ENCODE measurements around the gene SPEM1. TPM values are rescaled to one million over a fixed set of nuclear protein-coding genes. Genes with fewer than 3 reads are reported as not detected.

SPEM1 gene
- total RNA-seq, 3 donors from 2014 or later, result not detected

DNA sequence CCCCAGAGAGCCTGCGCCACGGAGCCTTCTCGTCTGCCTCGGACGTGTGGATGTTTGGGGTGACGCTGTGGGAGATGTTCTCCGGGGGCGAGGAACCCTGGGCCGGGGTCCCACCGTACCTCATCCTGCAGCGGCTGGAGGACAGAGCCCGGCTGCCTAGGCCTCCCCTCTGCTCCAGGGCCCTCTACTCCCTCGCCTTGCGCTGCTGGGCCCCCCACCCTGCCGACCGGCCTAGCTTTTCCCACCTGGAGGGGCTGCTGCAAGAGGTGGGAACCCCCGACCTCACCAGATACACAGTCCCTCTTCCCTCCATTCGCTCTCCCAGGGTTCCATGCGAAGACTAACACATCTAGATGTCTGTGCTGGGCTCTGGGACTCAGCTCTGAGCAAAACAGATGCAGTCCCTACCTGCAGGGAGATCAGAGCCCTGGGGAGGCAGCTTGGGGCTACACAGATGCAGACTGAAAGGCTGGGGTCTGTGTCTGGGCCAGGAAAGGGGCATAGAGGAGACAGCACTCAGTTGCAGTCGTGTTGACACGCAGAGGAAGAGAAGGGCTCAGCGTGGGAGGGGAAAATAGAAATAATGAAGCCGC is 35.5 kb upstream of the SPEM1 start:
- no peaks in the 10 kb centered on the region for H3K27me3 ChIP-seq
- peaks cover 9% of the 10 kb centered on the region for H3K36me3 ChIP-seq
- peak overlapping the region; percentile 26 to 55 (median 47) for H3K4me3 ChIP-seq
- H3K27ac ChIP-seq, result peak overlapping the region; percentile 20
- intact Hi-C loops (cut with DNase I; ENCODE audit: low total_unique reads), result no loop called here
- no peak for DNase-seq (ENCODE audit: low spot score in 2 of 2)
- H3K9me3 ChIP-seq, result no peaks in the 10 kb centered on the region
- TF ChIP-seq, protein P1, sequence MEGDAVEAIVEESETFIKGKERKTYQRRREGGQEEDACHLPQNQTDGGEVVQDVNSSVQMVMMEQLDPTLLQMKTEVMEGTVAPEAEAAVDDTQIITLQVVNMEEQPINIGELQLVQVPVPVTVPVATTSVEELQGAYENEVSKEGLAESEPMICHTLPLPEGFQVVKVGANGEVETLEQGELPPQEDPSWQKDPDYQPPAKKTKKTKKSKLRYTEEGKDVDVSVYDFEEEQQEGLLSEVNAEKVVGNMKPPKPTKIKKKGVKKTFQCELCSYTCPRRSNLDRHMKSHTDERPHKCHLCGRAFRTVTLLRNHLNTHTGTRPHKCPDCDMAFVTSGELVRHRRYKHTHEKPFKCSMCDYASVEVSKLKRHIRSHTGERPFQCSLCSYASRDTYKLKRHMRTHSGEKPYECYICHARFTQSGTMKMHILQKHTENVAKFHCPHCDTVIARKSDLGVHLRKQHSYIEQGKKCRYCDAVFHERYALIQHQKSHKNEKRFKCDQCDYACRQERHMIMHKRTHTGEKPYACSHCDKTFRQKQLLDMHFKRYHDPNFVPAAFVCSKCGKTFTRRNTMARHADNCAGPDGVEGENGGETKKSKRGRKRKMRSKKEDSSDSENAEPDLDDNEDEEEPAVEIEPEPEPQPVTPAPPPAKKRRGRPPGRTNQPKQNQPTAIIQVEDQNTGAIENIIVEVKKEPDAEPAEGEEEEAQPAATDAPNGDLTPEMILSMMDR (IDR thresholded peaks at IDR 0.05), result no peak
- TF ChIP-seq POLR2AphosphoS5 (IDR thresholded peaks at IDR 0.05) (no peak), POLR2A (IDR thresholded peaks at IDR 0.05) (no peak)
- peaks cover 0 to 4% of the 10 kb centered on the region in 2 donors for H3K4me1 ChIP-seq

DNA sequence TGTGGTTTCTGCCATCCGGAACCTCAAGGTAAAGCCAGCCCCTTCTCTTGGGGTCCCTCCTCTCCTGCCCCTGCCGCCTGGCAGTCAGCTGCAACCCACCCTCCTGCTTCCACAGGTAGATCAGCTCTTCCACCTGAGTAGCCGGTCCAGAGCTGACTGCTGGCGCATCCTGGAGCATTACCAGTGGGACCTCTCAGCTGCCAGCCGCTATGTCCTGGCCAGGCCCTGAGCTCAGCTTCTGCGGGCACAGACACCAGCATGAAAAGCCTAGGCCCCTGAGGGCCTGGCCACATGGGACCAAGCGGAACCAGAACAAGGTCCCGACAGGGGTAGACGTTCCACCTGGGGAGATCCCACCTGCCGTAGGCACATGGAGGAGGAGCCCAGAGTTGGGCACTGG is 31.3 kb upstream of the SPEM1 start:
- Histone ChIP-seq H3K36me3 (peaks cover 9% of the 10 kb centered on the region), H3K4me3 (no peak overlapping the region), H3K27me3 (no peaks in the 10 kb centered on the region), H3K27ac (no peak overlapping the region), H3K4me1 (peaks cover 0 to 7% of the 10 kb centered on the region in 2 donors), H3K9me3 (no peaks in the 10 kb centered on the region)
- TF ChIP-seq POLR2AphosphoS5 (IDR thresholded peaks at IDR 0.05) (no peak), POLR2A (IDR thresholded peaks at IDR 0.05) (no peak)
- TF ChIP-seq, protein P1 (IDR thresholded peaks at IDR 0.05), result no peak
- intact Hi-C loops (cut with DNase I; ENCODE audit: low total_unique reads), result no loop called here
- DNase-seq (ENCODE audit: low spot score in 2 of 2), result no peak

DNA sequence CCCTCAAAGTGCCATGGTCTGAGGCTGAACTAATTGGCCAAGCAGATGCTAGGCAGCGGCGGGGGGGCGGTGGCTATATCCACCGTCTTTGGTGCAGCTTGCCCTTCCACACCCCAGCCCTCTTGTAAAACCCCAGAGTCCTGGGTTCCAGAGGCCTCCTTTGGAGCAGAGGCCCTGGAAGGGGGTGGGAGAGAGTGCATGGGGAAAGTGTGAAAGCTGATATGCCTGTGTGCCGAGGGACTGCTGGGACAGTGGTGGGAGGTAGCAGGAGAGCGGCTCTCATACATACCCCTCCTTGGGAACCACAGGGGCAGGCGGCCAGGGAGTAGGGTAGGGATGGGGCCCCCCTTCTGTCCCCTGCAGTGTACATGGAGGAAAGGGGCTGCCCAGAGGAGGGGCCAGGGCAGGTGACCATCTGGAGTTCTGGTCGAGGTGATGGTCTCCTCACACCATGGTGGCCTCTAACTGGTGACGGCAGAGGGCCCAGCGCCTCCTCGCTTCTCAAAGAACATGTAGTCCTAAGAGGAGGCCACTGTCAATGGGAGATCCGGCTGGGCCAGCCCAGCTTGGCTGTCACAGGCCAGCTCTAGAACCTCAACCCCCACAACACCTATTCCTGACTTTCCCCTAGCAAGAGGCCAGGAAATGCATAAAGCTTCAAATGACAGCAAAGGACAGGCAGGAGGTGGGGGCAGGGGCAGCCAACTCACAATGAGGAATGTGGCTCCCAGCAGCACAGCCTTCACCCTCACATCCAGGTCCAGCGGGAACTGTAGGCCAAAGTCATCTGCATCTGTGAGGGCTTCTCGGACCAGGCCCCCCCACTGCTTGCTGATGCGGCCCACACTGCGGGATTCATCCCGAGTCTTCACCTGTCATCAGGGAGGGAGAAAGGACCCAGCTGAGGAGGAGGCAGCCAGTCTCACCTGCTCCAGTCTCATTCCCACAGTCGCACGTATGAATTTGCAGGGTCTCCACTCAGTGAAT is 29.9 kb upstream of the SPEM1 start:
- H3K4me1 ChIP-seq, result peaks cover 0 to 7% of the 10 kb centered on the region in 2 donors
- no peak overlapping the region for H3K4me3 ChIP-seq
- no peaks in the 10 kb centered on the region for H3K27me3 ChIP-seq
- no peak overlapping the region for H3K27ac ChIP-seq
- TF ChIP-seq POLR2AphosphoS5 (IDR thresholded peaks at IDR 0.05), result no peak
- TF ChIP-seq POLR2A (IDR thresholded peaks at IDR 0.05), result no peak
- TF ChIP-seq, protein P1 (IDR thresholded peaks at IDR 0.05), result no peak
- H3K36me3 ChIP-seq, result peaks cover 9% of the 10 kb centered on the region
- intact Hi-C loops (cut with DNase I; ENCODE audit: low total_unique reads), result no loop called here
- H3K9me3 ChIP-seq, result no peaks in the 10 kb centered on the region
- DNase-seq (ENCODE audit: low spot score in 2 of 2), result no peak

DNA sequence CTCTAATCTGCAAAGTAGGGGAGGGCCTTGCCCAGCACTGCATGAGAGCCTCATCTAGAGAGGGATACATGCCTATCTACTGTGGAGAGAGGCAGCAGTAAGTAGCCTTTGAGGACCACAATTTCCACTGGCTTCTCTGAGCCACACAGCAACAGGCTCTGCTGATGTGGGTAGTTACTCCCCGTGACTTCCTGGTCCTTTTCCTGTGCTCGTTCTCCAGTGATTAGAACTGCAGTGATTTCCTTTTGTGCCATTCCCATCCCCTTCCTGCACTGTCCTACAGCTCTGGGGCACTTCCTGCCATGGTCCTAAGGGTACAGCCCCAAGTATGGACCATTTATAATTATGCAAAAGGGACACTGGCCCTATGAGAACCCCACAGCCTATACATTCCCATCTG is 28.8 kb upstream of the SPEM1 start:
- Histone ChIP-seq H3K36me3 (peaks cover 9% of the 10 kb centered on the region), H3K4me3 (no peak overlapping the region), H3K27me3 (no peaks in the 10 kb centered on the region), H3K9me3 (no peaks in the 10 kb centered on the region), H3K27ac (peak overlapping the region in 1 of 2 donors; percentile 17), H3K4me1 (peaks cover 0 to 7% of the 10 kb centered on the region in 2 donors)
- intact Hi-C loops (cut with DNase I; ENCODE audit: low total_unique reads), result no loop called here
- TF ChIP-seq, protein P1 (IDR thresholded peaks at IDR 0.05), result no peak
- TF ChIP-seq POLR2A (IDR thresholded peaks at IDR 0.05) (no peak), POLR2AphosphoS5 (IDR thresholded peaks at IDR 0.05) (no peak)
- DNase-seq (ENCODE audit: low spot score in 2 of 2), result no peak
